ENCODE results near the gene C19orf67.

The C19orf67 gene

GRCh38 chr19:14107581-14108461, 22.2 kb upstream of the C19orf67 start:
- no peak for DNase-seq

DNA sequence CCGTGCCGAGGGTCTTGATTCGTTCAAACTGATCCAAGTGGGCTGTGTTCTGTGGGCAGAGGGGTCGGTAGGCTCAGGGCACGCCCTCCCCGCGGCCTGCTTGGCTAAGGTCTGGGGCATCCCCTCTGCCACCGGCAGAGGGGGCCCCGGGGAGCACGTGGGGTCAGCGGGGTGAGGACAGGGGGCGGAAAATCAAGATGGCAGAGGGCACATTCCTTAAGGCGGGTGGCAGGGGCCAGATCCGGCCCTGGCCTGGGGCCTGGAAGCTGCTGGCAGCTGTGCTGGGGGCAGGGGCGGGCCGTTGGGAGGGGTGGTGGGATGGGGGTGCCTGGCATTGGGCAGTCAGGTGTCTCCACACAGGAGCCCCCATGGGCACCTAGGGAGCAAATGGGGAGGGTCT, 21.3 kb upstream of the C19orf67 start:
- no peak for DNase-seq

GRCh38 chr19:14105680-14106079, 20.1 kb upstream of the C19orf67 start:
- no peak for DNase-seq

- DNase-seq = no peak
Observed at GRCh38 chr19:14103310-14103709, 17.7 kb upstream of the C19orf67 start.

DNA sequence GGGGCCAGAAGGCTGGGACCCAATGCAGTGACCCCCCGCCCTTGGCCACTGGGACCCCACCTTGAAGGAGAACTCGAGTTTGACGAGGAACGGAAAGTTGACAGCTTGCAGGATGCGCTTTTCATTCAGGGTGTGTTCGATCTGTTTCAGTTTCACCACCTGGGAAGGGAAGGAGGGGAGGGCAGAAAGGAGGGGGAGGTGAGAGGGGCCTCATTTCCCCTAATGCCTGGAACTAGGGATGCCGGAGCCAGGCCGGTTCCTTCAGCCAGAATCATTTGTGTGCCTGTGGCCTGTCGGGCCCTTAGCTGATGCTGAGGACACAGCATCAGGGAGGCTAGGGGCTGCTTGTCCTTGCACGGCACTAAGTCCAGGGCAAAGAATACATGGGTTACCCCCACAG, 17.2 kb upstream of the C19orf67 start:
- DNase-seq = no peak

DNA sequence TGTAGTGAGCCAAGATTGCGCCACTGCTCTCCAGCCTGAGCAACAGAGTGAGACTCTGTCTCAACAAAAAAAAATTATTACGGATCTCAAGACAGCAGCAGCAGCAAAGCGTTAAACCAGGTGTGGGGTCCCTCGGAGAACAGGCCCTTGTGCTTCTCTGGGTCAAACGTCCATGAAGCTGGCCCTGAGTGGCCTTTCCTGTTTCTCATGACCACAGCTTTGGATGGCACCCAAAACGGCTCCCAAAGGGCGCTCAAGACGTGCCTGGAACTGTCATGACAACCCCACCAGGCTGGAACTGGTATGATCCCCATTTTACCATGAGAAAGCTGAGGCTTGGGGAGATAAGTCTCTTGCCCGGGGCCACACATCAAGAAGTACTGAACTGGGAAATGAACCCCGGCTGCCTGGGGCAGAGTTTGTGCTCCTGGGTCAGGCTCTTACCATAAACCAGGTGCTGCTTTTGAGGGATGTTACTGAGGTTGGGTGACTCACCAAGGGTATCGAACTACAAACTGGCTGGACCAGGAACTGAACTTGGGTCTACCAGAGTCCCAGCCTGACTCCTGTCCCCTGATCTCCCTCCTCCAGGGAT, 16.6 kb upstream of the C19orf67 start:
- no peak for DNase-seq

DNA sequence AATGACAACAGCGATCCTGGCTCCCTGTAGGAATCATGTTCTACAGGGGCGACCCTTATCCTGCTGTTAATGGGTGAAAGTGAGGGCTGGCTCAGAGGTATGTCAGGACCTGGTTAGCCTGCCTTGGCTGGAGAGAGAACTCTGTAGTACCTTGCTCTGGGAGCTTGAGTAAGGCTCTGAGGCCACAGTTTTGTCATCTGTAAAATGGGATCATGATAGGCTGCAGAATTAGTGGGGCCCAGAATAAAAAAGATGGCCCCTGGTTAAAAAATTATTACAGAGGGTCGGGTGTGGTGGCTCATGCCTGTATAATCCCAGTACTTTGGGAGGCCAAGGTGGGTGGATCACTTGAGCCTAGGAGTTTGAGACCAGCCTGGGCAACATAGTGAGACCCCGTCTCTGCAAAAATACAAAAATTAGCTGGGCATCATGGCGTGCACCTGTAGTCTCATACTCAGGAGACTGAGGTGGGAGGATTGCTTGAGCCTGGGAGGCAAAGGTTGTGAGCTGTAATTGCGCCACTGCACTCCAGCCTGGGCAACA, 15.5 kb upstream of the C19orf67 start:
- DNase-seq = no peak

DNA sequence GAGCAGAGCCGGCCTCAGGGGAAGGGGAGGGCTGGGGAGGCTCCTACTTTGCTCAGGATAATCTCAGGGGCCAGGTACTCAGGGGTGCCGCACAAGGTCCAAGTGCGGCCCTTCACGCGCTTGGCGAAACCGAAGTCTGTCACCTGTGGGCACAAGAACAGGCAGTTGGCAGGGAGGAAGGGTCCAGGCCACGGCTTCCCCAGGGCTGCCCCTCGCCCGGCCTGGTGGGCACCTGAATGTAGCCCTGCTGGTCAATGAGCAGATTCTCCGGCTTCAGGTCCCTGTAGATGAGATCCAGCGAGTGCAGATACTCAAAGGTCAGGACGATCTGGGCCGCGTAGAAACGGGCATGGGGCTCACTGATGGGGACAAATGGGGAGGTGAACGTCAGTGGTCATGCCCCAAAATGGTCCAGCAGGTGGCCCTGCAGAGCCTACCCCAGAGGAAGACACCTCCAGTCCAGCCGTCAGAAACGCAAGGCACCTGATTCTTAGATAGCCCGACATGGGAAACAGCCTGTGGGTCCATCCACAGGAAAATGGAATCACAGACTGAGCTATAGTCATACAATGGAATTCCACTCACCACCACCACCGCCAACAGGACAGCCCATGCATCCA, 12.1 kb upstream of the C19orf67 start:
- no peak for DNase-seq

DNA sequence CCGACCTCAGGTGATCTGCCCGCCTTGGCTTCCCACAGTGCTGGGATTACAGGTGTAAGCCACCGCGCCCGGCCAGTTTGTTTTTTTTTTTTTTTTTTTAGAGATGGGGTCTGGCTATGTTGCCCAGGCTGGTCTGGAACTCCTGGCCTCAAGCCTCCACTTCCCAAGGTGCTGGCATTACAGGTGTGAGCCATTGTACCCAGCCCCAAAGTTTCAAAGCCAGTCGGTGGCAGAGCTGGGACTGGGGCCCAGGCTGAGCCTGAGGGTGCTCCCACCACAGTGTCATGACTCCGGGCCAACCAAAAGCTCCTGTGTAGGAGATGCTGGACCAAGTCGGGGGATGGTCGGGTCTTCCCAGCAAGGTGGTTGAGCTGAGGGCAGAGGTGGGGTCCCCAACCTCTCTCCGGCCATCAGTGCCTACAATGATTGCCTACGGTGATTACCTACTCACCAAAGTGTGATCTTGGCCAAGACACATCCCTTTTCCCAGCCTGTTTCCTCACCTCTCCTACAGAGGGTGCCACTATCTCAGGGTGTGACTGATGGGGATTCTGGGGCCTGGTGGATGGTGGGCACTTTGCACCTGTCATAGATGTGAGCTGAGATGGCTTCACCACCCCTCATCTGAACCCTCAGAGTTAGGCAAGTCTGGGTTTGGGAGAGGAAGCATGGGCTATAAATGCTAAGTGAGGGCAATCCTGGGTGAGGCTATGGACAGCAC, 10.8 kb upstream of the C19orf67 start:
- no peak for DNase-seq

- DNase-seq = no peak
Observed at GRCh38 chr19:14094854-14095253, 9.3 kb upstream of the C19orf67 start.

DNA sequence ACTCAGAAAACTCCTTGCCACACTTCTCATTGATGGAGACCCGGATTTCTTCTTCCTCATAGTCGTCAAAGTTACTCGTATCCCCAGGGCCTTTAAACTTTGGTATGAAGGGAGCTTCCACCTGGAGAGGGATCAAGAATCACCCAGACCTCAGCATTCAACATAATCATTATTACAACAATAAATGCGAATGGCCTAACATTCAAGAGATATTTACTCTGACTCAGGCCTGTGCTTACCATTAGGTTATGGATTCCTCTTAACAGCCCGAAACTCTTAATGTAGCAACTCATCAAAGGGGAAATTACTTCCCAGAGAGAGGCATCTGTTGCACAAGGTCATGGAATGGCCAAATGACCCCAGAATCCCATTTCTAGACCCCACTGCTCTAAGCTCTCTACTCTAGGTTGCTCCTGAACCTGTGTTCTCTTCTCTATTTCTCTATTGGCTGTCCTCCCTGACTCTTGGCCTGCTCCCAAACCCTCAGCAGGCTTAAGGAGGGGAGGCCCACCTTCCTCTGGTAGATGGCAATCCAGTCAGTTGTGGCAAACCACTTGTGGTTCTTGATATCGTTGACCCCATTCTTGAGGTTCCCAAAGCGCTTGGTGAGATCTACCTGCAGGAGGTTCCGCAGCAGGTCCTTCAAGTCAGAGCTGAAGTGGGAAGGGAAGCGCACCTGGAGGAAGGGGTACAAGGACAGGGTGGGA, 7.7 kb upstream of the C19orf67 start:
- no peak for DNase-seq

- DNase-seq = peak in 1 of 2 donors; percentile 50
Observed at GRCh38 chr19:14091813-14092462, 6.4 kb upstream of the C19orf67 start.

DNA sequence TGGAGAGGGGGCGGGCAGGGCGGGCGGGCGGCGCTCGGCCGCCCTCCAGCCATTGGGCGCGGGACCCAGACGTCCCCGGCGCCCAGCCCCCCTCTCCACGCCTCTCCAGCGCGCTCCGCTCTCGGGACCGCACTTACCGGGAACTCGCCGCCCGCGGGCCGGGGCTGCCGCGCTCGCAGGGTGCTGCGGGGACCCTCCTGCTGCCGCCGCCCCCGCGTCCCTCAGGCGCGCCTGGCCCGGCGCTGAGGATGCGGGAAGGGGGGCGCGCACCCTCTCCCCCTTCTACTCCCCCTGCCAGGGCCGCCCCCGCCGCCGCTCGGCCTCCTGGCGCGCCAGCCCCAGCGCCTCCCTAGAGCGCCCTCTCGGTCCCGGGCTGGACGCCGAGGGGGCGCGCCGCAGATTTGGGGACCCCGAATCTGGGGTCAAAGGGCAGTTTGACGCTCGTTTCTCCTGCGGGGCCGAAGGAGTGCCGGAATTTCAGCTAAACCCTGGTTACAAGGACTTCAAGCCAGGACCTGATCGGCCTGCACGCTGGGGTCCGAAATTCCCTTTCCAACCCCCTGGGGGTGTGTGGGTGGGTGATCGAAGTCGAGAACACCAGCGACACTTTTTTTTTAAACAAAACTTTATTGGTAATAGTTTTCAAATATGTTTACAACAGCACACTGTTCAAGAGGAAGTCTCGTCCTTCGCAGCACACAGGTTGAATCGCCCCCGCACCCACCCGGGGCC, 5.7 kb upstream of the C19orf67 start:
- DNase-seq = peak; percentile 62 to 63

DNA sequence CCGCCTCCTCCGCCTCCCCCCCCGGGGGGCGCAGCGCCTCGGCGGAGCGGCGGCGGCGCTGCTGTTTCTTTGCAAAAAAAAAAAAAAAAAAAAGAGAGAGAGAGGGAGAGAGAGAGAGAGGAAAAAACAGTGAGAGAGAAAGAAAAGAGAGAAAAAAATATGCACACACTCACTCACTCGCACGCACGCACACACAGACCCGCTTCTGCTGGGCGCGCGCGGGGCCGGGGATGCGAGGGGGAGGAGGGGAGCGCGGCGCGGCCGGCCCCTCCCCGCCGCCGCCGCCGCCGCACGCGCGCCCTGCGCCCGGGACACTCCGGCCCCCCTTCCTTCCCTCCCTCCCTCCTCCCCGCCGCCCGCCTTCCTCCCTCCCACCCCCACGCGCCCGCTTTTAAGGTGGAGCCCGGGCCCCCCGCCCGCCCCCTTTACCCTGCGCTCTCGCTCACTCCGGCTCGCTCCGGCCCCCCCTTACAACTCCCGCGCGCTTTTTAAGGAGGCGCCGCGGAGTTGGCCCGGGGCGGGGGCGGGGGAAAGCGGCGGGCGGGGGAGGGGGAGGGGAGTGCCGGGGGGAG, 5.0 kb upstream of the C19orf67 start, which contains the start of gene SAMD1:
Gene SAMD1 (minus strand): TSS at position 243 of the 572 bp plus-strand sequence.
- peak; percentile 89 to 93 for DNase-seq

DNA sequence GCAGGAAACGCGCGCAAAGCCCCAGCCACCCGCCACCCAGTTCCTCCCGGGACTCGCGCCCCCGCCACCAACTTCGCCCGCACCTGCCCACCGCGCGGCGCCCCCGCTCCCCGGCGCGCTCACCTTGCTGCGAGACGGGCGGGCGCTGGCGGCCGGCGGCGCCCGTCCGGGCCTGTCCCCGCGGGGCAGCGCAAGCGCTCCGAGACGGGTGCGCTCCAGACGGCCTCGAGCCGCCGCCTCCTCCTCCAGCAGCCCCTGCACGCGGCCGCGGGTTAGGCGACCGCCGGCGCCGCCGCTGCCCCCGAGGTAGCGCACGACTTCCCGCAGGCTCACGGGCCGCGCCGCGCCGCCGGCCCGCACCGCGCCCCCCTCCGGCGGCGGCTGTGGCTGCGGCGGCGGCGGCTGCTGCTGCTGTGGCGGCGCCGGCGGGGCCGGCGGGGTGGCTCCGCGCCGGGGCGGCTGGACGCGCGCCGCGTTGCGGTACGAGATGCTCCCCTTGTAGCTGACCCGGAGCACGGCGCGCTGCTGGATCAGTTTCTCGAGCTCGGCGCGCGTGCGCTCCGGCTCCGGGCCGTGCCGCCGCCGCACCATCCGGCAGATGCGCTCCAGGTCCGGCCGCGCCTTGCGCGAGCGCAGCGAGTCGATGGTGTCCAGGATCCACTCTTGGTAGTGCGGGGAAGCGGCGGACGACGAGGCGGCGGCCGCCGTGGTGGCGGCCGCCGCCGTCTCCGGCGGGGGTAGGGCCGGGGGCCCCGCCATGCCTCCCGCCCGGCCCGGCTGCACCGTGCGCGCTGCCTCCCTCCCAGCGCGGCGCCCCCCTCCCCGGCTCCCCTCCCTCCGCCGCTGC, 4.3 kb upstream of the C19orf67 start:
- DNase-seq = peak; percentile 41 to 49

DNA sequence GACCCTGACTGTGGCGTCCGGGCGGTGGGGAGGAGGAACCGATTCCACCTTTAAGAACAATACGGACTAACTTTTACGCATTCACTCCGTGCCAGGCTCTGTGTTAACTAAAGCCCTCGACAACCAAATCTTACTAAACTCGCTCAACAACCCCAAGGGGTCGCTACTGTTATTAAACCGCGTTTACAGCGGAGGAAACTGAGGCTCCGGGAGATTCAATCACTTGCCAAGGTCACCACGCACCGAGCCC, 3.8 kb upstream of the C19orf67 start:
- DNase-seq = peak in 1 of 2 donors; percentile 30

GRCh38 chr19:14088634-14089411, 3.2 kb upstream of the C19orf67 start:
- no peak for DNase-seq

DNA sequence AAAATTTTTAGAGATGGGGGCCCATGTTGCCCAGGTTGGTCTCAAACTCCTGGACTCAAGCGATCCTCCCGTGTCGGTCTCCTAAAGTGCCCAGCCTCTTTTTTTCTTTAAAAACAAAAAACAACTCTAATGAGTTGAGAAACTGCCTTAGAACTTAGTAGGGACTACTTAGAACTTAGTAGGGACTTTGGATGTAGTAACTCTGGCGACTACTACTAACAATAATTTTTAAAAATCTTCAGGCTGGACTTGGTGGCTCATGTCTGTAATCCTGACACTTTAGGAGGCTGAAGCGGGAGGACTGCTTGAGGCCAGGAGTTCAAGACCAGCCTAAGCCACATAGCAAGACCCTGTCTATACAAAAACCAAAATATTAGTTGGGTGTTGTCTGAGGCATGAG, 515 bp upstream of the C19orf67 start:
- no peak for DNase-seq

DNA sequence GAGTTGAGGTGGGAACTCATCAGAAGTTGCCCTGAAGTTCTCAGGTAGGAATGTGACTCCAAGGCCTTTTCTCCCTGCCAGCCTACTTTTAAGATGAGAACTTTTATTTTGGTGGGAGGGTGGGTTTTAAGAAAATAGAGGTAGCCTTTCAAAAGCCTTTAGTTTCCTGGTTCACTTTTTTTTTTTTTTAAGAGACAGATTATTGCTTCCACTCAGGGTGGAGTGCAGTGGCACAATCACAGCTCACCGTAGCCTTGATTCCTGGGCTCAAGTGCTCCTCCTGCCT, 3.0 kb downstream of the C19orf67 start:
- DNase-seq = no peak

Measured in activated CD4-positive, alpha-beta T cell treated with anti-CD3 and anti-CD28 coated beads for 4 hours (primary cell).